HG02759 (cell line): ENCODE results near the gene TNRC18.

Experiments
- ATAC-seq: cut with Tn5 transposase; IDR thresholded peaks from one replicate; pipeline ENCODE4 v1.9.1; 2021; ENCODE audit warnings: mild to moderate bottlenecking, moderate library complexity; ENCODE audit not compliant: unreplicated experiment

Gene TNRC18

DNA sequence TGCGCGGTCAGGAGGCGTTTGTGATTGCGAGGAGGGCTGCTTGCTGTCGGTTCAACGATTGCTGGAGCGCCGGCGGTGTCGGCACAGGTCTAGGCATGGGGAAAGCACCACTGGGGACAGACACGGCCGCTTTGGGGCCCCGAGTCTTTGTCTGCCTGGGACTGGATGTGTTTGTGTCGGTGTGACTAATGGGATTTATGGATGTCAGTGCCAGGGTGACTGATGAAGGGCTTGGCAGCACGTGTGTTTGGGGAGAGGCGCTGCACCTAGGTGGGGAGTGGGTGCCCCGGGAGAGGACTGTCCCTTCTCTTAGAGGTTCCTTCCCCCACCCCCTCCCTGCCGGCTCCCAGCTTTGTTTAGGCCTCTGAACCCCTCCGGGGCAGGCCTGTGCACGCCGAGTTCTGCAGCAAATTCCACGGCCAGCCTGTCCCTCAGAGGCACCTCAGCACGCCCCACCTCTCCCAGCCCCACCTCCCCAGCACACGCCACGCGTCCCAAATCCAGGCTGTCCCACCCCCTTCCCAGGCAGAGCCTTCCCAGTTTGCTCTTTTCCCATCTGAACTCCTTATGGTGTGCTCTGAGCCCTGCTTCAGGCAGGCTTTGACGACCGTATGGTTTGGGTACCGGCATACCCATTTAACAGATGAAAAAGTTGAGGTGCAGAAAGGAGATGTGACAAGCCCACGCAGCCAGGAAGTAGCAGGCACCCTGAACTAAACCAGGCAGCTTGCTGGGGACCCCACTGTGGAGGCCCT, 6.4 kb upstream of the TNRC18 start:
- ATAC-seq: no peak

DNA sequence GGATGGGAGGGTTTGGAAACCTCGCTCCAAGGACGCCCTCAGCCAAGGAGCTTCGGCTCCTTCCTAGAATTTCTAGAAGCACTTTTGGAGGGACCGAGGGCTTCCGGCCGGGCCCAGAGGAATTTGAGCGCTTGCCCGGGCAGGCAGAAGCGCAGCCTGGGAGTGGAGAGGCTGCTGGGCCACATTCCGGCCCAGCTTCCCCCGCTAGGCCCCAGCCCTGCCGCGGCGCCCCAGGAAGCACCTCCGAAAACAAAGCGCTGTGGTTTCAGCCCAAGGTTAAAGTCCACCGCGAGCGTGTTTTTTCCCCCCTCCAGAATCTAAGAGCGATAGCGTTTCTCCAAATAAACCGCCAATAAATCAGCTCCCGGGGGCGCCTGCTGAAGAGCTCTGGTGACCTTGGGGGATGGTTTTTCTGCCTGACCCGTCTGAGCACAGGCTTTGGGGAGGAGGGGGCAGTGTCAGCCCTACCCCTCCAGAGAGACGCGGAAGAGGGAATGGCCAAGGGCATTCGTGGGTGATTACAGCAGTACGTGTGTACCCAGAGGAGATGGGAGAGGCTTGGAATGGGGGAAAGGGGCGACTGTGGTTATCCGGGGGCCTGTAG, 5.7 kb upstream of the TNRC18 start:
- ATAC-seq: no peak

DNA sequence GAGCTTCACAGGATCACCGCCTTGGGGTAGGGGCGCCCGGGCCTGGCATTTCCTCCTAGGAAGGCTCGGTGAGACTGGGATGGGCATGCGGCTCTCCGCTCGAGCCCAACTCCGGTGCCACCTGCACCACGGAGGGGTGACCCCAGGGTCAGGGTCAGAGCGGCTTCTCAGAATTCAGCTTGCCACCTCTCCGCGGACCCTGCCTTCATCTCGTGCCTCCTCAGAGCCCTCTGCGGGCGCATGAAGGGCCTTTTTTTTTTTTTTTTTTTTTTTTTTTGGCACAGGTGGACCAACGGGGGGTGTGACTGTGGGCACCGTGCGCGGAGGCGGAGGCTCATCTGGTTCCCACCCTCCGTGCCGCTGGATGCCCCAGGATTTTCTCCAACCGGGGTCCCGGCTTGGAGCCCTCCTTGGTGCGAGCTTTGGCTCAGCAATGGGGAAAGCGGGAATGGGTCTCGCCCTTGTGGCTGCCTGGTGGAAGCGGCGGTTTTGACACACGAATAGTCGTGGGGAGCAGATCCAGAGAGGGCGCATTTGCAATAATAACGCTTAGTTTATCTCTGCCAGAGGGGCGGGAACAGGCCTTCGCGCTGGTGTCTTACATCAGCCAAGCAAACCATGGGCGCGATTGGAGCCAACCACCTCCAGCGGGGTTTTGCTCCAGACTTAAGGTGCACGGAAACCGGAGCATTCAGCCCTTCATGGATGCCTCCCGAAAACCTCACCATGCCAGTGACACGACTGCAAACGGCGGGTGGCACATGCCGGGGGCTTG, 5.0 kb upstream of the TNRC18 start:
- no peak for ATAC-seq

DNA sequence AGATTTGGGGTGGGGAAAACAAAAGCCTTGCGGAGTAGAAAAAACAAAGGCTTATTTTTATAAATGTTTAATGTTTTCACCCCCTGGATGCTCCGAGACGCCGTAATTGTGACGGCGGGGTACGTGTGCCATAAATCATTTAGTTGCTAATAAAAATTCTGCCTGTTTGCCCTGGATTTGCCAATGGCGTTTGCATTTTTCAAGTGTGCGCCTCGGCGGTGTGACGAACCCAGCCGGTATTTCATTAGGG, 2.5 kb upstream of the TNRC18 start:
- no peak for ATAC-seq

DNA sequence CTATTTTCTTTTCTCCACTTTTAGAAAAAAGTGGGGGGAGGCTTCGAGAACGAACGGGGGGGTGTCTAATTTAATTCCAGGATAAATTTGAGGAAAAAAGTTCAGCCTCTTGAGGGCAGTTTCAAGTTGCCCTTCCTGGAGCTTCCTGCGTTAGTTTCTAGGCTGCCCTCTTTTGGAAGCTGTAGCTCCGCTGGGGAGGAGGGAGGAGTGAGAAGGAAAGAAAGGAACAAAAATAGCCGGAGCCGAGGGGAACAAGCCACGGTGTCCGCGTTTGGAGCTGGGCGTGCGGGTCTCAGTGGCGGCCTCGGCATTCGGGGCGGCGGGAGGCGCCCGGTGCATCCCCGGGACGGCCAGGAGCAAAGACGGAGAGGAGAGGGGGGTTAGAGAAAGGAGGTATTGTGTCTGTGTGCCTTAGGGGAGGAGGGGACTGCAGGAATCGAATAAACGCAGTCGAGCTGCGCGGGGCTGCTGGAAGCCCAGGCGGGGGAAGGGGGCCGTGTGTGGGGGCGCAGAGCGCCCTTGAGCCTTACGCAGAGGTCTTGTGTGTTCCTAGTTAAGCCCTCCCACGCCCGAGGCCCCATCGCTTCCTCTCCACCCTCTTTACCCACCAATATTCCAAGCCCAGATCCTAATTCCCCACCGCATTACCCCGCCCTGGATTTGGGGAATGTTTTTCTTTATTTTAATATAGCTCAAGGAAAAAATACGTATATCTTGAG, 2.0 kb upstream of the TNRC18 start:
- ATAC-seq: no peak

DNA sequence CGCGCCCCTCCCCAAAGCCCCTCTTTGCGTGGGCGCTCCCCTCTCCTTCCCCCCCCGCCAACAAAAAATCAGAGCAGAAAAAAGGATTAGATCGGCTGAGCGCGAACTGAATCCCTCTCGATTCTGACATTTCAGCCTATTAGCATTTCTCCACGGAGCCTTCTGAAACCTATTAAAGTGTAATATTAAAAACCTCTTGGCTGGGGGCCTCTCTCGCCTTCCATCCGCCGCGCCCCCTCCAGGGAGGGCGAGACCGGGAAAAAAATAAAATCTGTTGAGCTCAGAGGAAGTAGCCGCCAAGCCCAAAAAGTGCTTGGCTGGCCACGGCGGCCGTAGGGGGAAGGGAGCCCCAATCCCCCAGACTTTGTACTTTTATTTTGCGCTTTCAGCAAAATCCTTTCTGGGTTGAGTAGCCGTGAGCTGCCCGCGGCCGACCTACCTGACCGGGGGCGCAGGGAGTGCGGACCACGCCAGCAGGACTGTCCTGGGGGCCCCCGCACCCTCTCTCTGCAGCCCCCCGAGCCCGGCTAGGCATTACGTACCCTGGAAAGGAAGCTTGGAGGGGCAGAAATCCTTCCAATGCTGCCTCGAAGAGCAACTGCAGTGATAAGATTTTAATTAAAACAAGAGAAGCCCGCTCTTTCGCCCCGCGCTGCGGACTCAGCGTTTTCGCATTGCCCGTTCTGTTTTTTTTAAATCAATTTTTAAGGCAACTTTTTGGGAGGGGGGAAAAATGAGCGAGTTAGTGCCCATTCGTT, 1.3 kb upstream of the TNRC18 start:
- ATAC-seq: no peak

DNA sequence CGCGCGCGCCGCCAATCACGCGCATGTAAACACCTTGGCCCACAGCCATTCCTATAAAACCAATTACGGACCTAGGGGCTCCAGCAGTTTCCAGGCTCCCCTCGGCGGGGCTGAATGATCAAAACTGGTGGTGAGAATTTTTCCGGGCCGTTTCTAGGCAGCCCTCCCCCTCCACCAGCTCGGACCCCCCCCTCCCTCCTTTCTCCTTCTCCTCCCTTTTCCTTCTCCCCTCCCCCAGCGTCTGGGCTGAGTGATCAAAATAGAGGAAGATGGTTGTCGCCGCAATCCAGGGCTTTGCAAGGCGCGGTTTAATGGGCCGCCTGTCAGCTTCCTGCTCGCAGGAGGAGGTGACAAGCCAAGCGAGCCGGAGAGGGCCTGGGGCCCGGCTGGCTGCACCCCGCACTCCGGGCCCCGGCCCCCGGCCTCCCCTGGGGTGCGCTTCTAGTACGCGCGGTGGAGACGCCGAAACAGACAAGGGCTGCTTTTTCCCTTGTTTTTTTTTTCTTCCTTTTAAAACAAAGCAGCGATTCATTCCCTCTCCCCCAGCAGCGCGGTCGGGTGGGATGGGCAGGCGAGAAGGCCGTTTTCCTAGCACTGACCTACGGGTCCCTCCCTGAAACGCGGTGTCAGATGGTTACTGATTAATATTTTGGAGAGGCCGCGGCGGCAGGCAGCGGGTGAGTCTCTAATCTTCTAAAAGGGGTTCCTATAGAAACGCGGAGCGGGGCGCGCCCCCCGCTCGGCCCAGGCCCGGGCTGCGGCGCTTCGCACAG, 528 bp upstream of the TNRC18 start:
- ATAC-seq: peak; percentile 24

DNA sequence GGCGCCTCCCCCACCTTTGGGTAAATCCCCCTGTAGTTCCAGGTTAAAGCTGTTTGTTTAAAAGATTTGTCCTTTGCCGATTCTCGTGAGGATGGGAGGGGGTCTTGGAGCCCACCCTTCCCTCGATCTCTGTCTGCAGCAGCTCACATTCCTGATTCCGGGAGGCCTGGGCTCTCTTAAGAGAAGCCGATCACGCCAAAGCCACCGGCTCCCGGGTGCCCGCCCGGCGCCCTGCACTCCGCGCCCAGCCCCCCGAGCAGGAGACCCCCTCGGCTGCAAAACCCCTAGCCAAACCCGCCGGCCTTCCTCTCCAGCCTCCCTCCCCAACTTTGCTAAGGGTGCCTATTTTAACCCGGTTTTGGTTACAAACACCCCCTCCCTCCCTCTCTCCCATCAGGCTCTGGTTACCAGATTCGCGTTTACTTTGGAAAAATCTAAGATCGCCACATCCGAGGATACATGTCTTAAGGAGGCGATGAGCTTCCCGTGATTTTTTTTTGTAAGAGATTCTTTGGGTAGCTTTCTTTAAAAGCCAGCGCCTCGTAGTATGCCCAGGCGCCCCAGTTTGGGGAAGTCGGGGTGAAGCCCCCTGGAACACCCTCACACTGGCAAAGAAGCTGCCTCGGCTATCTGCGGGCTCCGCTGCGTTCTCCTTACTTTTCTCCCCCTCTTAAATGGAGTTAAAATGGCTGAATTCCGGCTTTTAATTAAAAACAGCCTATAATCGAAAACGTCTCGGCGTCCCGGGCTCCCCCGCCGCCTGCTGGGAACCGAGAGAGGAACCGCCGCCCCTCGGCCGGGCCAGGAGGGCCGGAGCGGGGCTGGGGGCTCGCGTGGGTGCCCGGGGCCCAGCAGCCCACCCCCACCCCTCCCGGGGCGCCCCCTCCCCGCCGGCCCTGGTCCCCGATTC, 983 bp downstream of the TNRC18 start:
- no peak for ATAC-seq

DNA sequence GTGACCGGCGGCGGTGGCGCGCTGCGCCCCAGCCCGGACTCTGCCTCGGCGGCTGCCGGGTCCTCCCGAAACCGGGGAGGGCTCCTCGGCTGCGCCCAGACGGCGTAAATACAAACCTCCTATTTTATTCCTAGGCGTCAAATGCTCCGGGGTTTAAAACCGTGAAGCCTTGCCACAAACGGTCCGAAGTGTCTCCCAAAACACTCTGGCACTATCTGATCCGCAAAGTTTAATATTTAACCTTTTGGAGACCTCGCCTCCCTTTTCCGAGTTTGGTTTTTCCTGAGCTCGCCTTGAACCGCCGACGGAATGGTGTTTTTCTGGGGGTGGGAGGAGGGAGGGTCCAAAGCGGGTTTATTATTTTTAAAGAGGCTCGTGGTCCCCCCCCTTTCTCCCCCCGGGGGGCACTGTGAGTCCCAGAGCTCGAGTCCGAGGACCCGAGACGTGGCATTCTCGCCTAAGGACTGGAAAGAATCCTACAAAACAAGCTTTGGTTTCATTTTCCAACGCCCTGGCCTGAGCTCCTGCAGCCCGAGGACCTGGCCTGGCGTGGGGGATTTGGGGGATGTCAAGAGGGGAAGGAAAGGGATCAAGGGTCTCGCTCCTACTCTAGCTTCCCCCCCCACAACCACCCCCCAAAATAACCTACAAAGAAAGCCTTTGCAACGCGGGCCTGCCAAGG, 1.8 kb downstream of the TNRC18 start:
- ATAC-seq: no peak

DNA sequence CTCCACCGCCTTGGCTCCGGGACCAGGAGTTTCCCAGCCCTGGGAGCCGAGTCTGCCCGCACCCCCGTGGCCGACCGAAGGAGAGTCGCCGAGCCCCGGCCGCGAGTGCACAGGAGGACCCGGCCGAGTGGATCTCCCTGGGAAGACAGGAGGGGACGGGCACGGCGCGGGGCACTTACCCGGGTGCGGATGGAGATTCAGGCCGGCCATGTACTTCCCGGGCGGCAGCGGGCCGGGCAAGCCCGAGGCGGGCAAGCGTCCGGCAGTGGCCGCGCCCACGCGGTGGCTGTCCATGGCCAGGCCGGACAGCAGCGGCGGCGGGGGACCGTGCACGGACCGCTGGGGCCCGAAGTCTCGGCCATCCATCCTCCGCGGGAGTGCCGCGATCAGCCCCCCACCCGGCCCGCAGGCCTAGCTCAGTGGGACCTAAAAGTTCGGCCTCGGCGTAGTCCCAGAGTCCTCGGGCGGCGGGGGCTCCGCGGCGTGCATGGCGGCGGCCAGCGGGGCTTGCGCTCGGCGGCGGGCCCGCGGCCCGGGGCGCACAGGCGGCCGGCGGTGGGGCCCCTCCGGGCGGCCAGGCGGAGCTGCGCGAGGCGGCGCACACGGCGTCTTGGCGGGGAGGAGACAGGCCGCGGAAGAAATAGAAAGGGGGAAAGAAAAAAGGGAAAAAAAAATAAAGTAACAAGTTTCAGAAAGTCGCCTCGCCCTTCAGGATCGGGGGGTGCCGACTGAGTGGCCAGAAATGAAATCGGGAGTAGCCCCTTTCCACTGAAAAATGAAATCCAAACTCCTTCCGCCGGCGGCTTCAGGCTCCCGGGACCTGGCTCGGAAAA, 2.5 kb downstream of the TNRC18 start:
- ATAC-seq: no peak

DNA sequence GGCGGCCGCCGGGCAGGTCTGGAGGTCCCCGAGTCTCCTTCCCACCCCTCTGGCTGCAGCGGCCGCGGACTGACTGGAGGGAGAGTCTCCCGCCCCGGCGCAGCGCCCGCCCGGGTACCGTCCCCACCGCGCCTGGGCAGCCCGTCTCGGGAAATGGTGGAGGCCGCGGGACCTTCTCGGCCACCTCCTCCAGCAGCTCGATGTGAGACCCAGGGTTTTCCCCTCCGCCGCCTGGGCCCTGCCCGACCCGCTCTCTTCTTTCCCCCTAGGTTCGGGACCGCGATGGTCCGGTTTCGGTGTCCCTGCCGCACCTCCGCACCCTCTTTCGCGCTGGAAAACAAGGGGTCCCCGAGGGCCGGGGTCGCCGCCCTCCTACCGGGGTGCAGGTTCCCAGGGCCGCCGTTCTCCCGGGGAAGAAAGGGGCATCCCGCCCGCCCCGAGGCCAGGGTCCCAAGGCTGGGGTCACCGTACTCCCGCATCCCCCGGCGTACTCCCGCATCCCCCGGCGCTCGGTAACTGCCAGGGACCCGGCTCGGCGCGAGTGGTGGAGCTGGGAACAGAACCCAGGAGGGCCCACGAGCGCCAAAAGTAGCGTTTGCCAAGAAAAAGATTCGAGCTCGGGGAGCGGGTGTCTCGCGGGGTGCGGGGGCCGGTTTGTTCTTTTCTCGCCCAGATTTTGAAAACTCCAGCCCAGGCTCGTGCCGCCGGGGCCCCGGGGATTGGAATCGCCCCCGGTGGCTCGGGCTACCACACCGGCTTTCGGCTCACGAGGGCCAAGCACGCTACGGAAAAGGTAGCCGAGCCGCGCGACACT, 3.4 kb downstream of the TNRC18 start:
- no peak for ATAC-seq

DNA sequence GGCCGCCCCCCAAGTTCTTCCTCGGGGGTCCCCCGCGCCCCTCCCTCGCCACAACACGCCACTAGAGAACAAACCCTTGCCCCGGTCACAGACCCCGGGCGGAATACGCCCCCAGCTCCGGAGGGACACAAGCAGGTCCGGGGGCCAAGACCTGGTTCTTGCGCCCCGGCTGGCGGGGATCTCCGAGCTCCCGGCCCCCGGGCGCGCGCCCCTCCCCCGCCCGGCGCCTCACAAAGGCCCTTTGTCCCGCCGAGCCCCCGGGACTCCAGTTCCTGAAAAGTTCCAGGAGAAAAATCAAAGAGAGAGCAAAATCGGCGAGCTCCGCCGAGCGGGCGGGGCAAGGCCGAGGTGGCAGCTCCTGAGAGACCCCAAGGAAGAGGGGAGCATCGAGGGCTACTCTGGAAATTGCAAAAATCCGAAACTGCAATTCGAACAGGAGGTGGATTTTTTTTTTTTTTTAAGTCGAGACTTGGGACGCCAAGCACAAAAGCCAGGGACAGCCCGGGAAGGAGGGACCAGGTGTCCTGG, 4.0 kb downstream of the TNRC18 start:
- no peak for ATAC-seq

DNA sequence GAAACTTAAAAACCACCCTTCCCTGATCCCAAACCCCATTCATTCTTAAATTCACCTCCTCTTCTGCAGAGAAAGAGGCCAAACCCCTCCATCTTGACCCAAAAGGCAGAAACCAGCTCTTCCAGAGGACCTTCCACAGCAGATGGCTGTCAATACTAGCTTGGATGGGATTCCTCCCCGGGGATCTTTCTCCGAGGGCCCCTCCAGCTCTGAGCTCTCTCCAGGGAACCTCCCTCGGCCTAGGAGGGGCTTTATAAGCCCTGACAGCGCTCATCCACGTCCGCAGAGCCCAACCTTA, 5.4 kb downstream of the TNRC18 start:
- ATAC-seq: no peak

DNA sequence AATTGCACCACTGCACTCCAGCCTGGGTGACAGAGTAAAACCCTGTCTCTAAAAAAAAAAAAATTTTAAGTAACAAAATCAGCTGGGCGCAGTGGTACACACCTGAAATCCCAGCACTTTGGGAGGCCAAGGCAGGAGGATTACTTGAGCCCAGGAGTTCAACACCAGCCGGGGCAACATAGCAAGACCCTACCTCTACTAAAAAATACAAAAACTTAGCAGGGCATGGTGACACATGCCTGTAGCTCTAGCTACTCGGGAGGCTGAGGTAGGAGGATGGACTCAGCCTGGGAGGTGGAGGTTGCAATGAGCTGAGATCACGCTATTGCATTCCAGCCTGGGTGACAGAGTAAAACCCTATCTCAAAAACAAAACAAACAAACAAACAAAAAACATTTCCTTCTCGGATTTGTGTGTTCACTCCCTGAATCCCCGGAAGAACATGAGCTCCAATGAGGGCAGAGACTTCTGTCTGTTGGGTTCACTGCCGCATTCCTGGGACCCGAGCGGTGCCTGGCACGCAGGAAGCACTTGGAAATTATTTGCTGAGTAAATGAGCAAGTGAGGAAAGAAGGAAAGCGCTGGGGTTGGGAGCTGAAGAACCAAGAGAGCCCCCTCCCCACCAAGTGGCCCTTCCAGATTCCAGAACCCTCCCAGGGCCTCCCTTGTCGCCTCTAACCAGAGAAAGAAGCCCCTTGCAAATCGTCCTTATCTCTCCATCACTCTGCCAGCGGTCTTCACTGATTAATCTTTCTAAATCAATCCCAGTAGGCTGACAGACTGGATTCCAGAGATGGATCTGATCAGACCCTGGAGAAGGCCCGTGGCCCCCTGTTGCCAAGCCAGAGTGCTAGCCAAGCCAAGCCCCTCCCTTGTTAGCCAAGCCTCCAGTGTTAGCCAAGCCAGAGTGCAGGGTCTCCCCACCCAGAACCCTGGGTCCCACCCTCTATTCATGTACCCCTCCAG, 6.2 kb downstream of the TNRC18 start:
- no peak for ATAC-seq

DNA sequence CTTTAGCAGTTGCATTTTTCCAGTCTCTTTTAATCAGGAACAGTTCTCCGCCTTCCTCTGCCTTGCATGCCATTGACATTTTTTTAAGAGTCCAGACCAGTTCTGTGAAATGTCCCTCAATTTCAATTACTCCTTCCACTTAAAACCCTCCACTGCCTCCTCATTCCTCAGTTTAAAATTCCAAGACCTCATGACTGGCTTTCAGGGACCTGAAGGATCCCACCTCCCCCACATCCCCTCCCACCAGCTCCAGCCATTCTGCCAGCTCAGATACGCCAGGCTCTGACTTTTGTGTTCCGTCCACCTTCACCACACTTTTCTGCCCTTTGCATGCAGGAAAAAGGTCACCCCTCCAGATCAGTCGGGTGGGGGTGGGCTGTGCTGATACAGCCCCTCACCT, 8.7 kb downstream of the TNRC18 start:
- ATAC-seq: no peak

DNA sequence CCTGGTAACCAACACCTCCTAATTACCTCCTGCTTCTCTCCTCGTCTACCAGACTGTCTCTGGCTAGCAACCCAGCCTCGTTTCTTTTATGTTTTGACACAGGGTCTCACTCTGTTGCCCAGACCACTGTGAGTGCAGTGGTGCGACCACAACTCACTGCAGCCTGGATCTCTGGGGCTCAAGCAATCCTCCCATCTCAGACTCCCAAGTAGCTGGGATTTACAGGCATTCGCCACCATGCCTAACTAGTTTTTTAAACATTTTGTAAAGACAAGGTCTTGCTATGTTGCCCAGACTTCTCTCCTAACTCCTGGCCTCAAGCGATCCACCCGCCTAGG, 10.2 kb downstream of the TNRC18 start:
- ATAC-seq: no peak
